GM18517 (cell line): ENCODE data around the gene PAEP.
"Not testable (repeated sequence)": the region's sequence is repeated elsewhere in the genome, so short reads cannot be mapped to it uniquely, and the experiment has no call there.

Experiments
- ATAC-seq: cut with Tn5 transposase; IDR thresholded peaks from one replicate; pipeline ENCODE4 v1.9.1; 2021; ENCODE audit warnings: mild to moderate bottlenecking, moderate library complexity; ENCODE audit not compliant: unreplicated experiment

PAEP gene

DNA sequence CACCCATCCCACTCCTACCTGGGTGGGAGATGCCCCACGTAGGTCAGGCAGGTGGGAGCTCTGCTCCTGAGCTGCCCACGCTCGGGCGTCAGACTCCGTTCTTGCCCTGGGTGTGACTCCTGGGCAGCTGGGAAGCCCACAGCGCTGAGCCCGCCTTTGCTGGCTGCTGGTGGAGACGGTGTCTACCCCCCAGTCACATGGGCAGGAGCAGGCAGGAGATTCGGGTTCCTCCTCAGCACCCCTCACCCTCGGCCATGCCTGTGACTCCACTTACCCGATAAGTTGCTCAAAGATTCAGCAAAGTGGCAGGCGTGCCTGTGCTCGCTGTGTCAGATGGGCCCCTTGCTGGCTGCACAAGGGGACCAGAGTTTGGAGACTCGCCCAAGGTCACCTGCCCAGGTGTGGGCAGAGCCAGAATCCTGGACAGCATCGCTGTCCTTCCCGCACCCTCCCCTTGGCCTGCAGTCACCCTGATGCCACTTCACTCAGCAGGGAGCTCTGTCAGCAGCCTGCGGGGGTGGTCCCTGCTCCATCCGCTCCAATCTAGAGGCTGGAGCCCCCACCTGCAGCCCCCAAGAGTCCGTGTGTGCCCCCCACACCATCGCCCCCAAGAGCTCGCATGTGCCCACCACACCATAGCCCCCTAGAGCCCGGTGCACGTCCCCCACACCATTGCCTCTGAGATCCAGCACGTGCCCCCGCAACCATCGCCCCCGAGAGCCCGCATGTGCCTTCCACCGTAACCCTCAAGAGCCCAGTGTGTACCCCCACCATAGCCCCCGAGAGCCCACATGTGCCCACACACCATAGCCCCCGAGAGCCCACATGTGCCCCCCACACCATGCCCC, 36.1 kb upstream of the PAEP start:
- ATAC-seq = no peak

DNA sequence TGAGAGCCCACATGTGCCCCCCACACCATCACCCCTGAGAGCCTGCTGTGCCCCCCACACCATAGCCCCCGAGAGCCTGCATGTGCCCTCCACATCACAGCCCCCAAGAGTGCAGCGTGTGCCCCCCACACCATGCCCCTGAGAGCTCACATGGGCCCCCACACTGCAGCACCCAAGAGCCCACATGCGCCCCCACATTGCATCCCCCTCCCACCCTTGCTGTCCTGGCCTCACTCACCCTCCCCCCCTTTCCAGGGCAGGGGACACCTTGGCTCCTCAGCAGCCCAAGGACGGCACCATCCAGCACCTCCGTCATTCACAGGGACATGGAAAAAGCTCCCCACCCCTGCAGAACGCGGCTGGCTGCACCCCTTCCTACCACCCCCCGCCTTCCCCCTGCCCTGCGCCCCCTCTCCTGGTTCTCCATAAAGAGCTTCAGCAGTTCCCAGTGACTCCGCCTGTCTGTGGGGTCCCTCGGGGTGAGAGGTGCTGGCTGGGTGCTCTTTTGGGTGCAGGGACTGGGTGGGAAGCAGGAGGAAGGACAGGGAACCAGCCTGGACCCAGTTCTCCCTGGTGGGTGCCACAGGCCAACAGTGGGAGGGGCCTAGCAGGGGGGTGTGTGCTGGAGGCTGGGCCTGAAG, 35.3 kb upstream of the PAEP start:
- ATAC-seq = no peak

- no peak for ATAC-seq
Observed at GRCh38 chr9:135526730-135527571, 34.6 kb upstream of the PAEP start.

GRCh38 chr9:135528842-135529435, 32.6 kb upstream of the PAEP start:
- ATAC-seq = not testable (repeated sequence)

DNA sequence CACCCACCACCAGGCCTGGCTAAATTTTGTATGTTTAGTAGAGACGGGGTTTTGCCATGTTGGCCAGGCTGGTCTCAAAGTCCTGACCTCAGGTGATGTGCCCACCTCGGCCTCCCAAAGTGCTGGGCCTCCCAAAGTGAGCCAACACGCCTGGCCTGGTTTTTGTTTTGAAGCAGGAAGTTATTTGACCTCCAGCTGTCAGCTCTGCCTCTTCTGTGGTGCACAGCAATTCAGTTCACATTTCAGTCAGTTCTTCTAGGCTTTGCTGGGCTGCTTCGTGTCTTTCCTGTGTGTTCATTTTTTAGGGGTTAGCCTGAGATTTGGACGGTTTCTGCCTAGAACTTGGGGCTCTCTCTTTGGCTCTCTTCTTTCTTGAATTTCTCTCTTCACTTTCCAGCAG, 31.4 kb upstream of the PAEP start:
- ATAC-seq = no peak

DNA sequence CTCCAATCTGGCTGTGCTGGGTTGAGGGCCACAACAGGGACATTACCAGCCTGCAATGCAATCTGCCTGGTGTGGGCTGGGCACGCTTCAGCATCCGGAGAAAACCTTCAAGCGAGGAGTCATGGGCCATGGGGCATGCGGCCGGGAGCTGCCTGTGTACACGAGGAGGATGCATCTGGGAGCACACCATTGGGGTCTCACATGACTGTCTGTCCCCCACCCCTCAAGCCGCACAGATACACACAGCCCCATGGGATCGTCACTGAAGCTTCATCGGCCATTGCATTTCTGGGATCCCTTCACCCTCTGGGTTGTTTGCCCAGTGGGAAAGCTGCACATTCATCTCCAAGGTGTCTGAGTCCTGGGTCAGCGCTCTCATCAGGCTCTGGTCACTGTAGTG, 30.5 kb upstream of the PAEP start:
- ATAC-seq = no peak

- ATAC-seq = no peak
Observed at GRCh38 chr9:135533113-135533512, 28.4 kb upstream of the PAEP start.

DNA sequence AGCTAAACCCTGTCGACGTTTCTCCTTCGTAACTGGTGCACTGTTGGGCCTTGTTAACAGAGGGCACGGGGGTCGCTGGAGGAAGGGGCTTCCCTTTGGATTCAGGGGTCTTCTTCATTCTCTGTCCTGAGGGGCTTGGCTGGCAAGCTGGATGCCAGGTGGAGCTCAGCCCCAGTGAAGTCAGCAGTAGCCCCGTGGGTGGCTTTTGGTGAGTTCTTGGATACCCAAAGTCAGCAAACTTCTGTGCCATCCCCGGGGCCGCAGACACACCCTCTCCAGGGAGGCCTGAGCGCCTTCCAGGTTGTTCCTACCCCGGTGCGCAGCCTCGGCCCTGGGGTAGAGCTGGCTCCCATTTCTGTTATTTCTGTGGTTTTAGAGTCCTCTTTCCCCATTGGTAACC, 27.9 kb upstream of the PAEP start:
- no peak for ATAC-seq

DNA sequence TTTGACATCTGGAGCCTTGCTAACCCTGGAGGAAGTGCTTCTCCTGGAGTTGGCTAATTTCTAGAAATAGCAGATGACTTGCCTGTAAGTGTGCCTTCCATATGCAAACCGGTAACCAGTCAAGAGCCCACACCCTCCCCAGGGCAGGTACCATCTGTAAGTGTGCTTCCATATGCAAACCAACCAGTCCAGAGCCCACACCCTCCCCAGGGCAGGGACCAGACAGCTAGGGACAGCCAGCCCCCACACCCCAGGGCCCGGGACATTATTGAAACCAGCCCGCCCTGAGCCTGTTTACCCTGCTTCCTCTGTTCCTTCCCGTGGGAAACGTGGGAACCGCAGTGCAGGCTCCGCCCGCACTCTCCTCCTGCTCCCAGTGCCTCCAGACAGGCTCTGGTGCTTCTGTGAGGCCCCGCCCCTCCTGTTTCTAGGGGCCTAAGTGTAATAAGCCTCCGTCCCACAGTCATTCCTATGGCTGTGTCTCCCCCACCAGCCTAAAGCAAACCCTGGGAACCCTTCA, 27.3 kb upstream of the PAEP start:
- ATAC-seq = not testable (repeated sequence)

DNA sequence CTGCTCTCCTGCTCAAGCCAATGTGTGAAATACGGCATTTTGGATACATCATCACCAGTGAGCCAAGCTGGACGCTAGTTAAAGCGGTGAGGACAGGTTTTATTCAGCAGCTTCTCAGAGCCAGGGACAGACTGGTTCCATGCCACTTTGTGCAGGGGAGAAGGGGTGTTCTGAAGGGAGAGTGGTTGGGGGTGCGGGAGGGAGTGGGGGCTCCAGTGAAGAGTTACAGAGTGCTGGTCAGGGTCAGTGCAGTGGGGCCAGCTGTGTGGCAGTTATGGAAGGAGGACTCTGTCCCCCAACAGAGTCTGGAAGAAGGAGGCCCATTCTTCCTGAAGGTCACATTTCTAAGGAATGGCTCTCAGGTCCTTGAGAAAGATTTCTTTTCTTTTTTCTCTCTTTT, 26.7 kb upstream of the PAEP start:
- not testable (repeated sequence) for ATAC-seq

GRCh38 chr9:135535631-135536030, 25.9 kb upstream of the PAEP start:
- ATAC-seq = not testable (repeated sequence)

GRCh38 chr9:135536216-135536615, 25.3 kb upstream of the PAEP start:
- ATAC-seq = no peak

DNA sequence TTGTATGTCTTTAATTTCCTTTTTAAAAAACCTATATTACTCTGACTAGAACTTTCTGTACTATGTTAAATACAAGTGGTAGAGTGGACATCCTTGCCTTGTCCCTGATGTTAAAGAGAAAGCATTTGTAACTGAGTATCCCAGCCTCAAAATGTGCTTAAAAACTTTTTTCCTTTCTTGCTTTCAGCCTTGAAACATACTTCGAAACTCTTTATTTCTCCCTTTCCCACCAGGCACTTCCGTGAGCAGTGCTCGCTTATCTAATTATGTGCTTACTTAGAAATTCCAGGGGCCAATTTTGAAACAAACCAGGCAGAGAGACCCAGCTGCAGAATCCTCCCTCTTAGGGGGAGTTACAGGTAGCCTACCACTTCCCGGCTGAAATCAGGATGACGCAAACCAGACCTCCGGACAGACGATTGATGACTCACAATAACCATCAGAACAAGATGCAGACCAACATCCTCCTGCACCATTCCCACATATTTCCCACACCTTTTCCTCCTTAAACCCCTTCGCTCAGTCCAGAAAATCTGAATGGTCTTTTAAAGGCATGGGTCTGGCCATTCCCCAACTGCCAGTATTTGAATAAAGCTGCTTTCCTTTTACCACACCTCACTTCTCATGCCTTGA, 18.2 kb upstream of the PAEP start:
- not testable (repeated sequence) for ATAC-seq

- no peak for ATAC-seq
Observed at GRCh38 chr9:135544981-135545635, 16.4 kb upstream of the PAEP start.

DNA sequence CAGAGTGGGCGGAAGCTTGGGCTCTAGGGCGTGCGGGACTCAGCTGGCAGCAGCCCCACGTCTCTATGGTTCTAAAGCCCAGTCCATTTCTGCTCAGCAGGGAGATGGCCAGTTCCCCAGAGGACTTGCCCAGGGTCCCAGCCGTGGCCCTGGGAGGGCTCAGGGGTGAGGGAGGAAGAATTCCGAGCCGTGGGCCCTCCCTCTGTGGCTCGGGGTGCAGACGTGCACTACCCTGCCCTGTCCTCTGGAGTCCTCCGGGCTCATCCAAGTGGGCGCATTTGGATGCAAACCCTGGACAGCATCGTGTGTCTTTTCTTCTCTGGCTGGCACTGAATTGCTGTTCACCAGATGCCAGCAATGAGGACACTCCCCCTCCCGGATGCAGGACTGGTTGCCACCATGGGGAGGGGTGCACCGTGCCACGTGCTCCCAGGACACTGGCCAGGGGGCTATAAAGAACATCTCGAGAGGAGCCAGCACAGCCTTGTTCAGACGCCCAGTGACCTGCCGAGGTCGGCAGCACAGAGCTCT, 15.8 kb upstream of the PAEP start, which contains the start of gene OBP2A:
Gene OBP2A (plus strand): TSS at position 481 of the 531 bp plus-strand sequence. CDS start 55 bp downstream, outside the sequence.
- ATAC-seq = not testable (repeated sequence)

DNA sequence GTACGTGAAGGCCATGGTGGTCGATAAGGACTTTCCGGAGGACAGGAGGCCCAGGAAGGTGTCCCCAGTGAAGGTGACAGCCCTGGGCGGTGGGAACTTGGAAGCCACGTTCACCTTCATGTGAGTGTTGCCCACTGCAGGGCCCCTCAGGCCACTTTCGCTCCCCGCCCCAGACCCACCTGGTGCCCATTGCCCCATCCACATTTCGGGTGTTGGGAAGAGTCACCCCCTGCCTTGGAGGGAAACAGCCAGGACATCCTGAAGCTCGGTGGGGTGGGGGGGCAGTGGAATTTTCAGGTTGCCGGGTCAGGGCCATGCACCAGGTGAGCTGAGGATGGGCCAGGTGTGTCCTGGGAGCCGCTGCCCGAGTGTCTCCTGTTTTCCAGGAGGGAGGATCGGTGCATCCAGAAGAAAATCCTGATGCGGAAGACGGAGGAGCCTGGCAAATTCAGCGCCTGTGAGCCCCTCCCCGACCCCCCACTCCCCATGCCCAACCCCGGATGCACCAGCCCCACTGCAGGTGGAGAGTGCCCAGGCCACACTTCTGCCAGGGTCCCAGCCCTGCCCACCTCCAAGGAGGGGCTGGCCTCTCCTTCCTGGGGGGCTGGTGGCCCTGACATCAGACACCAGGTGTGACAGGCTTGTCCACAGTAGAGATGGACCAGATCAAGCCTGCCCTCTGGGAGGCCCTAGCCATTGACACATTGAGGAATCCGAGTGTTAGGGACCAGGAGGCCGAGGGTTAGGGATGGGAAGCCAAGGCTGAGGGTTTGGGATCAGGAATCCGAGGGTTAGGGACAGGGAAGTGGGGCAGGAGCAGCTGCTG, 14.6 kb upstream of the PAEP start:
- ATAC-seq = not testable (repeated sequence)

DNA sequence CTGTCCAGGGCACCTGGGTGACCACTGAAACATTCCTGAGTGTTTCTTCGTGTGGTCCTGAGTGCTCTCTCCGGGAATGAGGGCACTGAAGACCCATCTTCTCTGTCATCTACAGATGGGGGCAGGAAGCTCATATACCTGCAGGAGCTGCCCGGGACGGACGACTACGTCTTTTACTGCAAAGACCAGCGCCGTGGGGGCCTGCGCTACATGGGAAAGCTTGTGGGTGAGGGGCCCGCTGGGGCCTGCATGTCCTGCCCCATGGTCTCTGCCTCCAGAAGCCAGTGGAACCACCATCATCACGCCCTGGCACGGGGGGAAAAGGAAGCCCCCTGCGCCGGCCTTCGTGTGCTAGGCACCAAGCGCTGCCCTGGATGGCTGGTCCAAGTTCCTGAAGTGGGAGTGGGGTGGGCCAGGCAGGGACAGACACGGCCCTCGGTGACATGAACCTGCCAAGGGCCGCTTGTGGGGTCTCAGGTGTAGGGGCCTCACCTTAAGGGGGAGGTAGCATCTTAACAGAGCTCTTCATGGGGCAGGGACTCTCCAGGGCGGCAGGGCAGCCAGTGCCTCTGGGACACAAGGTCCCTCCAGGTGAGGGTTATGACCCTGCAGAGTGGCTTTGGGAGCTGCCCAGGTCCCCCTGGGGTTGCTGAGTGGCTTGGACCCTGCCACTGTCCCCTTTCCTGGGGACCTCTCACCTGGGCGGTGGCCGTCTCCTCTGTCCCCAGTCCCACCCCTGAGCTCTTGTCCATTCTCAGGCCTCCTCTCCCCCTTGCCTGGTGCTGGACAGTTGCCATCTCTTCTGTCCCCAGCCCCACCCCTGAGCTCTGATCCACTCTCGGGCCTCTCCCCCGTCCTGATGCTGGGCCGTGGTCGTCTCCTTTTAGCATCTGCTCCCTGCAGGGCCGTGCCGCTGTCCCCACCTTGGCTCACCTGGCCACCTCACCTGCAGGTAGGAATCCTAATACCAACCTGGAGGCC, 13.5 kb upstream of the PAEP start:
- ATAC-seq = no peak
